ENCODE results near the gene ACIN1.

ACIN1 gene

GRCh38 chr14:23094666-23095195, at the start of gene ACIN1:
ACIN1 (minus strand) TSS chr14:23095136; CDS start chr14:23095112, 24 bp downstream.
- no peak for DNase-seq

- no peak for DNase-seq
Observed at GRCh38 chr14:23143911-23144310, 49.0 kb upstream of the ACIN1 start.

- no peak for DNase-seq
Observed at GRCh38 chr14:23142826-23143225, 47.9 kb upstream of the ACIN1 start.

GRCh38 chr14:23141706-23142444, 46.9 kb upstream of the ACIN1 start:
- DNase-seq: no peak

- DNase-seq: no peak
Observed at GRCh38 chr14:23140371-23140770, 45.4 kb upstream of the ACIN1 start.

- no peak for DNase-seq
Observed at GRCh38 chr14:23139874-23140273, 44.9 kb upstream of the ACIN1 start.

- no peak for DNase-seq
Observed at GRCh38 chr14:23137813-23138535, 43.0 kb upstream of the ACIN1 start.

GRCh38 chr14:23137192-23137812, 42.4 kb upstream of the ACIN1 start:
- DNase-seq: no peak

GRCh38 chr14:23136566-23137133, 41.7 kb upstream of the ACIN1 start:
- DNase-seq: no peak

- no peak for DNase-seq
Observed at GRCh38 chr14:23132970-23133369, 38.0 kb upstream of the ACIN1 start.

- DNase-seq: no peak
Observed at GRCh38 chr14:23131482-23131881, 36.5 kb upstream of the ACIN1 start.

- no peak for DNase-seq
Observed at GRCh38 chr14:23130871-23131270, 35.9 kb upstream of the ACIN1 start.

GRCh38 chr14:23129759-23130316, 34.9 kb upstream of the ACIN1 start:
- DNase-seq: no peak

- no peak for DNase-seq
Observed at GRCh38 chr14:23128969-23129758, 34.2 kb upstream of the ACIN1 start.

- DNase-seq: no peak
Observed at GRCh38 chr14:23127861-23128260, 32.9 kb upstream of the ACIN1 start.

GRCh38 chr14:23126548-23127278, 31.8 kb upstream of the ACIN1 start:
- DNase-seq: no peak

GRCh38 chr14:23125933-23126524, 31.1 kb upstream of the ACIN1 start:
- DNase-seq: no peak

- no peak for DNase-seq
Observed at GRCh38 chr14:23125011-23125410, 30.1 kb upstream of the ACIN1 start.

GRCh38 chr14:23124337-23124954, 29.5 kb upstream of the ACIN1 start:
- no peak for DNase-seq

GRCh38 chr14:23123419-23123818, 28.5 kb upstream of the ACIN1 start:
- DNase-seq: no peak

GRCh38 chr14:23122086-23122485, 27.1 kb upstream of the ACIN1 start:
- DNase-seq: no peak

Data from NCI-H187 treated with DMSO at 0.1 percent for 48 hours (cell line).